GM11168 (cell line): ENCODE measurements around the gene SCPEP1.
"Not testable (repeated sequence)": the region's sequence is repeated elsewhere in the genome, so short reads cannot be mapped to it uniquely, and the experiment has no call there.

Experiments
- in situ Hi-C: fragments of 300-500 bp; cut with MboI; formaldehyde crosslinking; loops from one replicate; pipeline ENCODE4 v1.12.0; 2022; ENCODE audit warnings: low sequenced_read_pairs; ENCODE audit not compliant: unreplicated experiment

SCPEP1 gene, protein sequence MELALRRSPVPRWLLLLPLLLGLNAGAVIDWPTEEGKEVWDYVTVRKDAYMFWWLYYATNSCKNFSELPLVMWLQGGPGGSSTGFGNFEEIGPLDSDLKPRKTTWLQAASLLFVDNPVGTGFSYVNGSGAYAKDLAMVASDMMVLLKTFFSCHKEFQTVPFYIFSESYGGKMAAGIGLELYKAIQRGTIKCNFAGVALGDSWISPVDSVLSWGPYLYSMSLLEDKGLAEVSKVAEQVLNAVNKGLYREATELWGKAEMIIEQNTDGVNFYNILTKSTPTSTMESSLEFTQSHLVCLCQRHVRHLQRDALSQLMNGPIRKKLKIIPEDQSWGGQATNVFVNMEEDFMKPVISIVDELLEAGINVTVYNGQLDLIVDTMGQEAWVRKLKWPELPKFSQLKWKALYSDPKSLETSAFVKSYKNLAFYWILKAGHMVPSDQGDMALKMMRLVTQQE

DNA sequence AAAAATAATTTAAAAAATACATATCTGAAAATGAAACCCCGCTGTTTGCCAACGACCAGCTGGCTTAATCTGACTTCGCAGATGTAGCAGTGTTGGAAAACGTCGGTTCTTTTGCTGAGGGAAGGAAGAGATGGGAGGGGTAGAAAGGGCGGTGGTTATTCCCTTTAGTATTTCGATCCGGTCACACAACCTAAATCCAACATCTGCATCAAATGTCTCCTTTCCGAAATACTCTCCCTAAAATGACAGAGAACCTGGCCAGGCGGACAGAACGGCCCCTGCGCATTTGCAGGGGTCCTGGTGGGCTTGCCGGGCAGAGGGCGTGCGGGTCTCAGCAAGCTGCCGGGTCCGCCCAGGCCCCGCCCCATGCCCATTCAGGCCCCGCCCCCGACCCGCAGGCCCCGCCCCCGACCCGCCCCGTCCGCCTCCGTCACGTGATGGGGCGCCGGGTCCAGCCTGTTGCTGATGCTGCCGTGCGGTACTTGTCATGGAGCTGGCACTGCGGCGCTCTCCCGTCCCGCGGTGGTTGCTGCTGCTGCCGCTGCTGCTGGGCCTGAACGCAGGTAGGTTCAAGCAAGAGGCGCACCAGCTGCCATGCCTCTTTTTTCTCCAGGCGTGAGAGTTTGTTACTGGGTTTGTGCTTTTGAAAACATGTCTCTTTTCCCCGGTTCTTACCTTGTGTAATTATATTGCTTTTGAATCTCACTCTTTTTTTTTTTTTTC lies at the start of gene SCPEP1:
Gene SCPEP1, plus strand, starts transcription at position 459 of the 723 bp plus-strand sequence. Its CDS starts 29 bp downstream, at position 488.
- in situ Hi-C loops = no loop called here

DNA sequence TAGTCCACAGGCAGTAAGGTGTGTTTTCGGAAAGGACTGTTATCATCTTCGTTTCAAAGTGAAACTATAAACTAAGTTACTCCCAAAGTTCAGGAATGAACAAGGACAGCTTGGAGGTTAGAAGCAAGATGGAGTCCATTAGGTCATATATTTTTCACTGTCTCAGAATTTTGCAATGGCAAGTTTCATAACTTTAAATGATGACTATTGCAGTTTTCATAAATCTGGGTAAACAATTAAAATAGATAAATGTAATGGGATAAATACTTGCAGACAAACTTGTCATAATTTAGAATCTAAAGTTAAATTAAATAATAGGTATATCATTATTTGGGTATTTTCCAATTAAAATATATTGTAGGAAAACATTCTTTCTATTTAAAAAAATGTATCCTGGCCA lies 49.3 kb upstream of the SCPEP1 start:
- in situ Hi-C loops = no loop called here

DNA sequence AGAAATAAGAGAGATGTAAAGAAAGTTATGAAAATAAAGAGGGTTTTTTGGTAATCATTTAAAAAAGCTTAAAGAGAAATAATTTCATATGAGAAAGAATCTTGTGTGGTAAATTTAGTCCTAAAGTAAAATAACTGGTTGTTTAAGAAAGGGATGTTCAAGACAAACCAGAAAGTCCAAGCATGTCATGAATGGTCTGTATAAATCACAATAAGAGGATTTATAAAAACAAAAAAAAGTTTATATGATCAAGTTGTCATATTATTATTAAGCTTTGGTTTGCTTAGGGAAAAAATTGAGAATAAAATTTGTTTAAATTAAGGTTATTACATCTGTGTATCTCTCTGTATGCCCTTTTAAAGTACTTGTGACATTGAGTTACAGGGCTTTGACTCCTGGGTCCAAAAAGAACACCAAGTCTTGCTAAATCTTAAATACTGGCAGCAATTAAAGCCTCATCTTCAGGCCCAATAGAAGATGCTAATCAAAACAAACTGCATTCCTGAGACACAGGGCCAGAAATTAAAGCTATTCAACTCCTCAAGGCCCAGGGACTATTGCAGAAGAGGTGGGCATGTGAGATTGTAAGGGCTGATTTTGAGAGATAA lies 48.5 kb upstream of the SCPEP1 start:
- in situ Hi-C loops = no loop called here

DNA sequence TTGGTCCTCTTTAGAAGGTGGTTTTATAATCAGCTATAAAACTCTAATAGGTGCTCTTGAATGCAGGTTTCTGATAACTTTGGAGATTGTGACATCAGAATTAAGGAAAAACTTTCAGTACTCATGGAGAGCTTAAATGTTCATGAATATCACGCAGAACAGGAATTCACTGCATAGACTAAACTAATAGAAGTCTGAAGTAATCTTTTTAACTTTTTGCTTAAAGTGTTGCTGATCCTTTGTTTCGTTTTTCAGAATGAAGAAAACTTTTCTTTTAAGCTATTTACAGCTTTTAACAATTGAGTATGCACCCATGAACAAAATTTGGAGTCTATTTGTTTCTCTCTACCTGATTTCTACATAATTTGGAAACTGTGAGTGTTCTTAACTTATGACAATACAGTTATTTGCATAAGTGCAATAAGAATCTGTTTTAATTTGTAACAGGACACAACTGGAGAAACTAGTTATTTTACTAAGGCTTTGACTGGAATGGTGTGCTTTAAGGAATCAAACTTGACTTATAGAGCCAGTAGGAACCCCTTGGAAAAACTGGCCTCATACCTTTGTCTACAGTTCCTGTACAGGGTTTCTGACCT lies 47.1 kb upstream of the SCPEP1 start:
- in situ Hi-C loops = no loop called here

DNA sequence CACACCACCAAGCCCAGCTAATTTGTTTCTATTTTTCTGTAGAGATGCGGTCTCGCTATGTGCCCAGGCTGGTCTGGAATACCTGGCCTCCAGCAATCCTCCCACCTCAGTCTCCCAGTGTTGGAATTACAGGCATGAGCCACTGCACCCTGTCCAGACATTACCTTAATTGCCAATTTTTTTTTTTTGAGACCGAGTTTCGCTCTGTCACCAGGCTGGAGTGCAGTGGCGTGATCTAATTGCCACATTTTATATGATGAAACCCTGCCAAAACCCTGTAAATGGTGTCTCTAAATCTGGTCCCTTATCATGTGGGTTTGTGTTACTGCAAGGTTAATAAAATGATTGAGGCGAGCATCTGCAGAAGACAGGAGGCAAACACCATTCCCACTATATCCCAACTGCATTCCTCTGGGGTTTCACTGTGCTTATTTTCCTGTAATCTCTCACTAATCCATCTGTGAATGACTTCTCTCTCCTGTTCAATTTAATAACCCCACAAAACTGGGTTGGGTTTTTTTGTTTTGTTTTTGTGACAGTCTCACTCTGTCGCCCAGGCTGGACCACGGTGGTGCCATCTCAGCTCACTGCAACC lies 44.7 kb upstream of the SCPEP1 start:
- in situ Hi-C loops = no loop called here

DNA sequence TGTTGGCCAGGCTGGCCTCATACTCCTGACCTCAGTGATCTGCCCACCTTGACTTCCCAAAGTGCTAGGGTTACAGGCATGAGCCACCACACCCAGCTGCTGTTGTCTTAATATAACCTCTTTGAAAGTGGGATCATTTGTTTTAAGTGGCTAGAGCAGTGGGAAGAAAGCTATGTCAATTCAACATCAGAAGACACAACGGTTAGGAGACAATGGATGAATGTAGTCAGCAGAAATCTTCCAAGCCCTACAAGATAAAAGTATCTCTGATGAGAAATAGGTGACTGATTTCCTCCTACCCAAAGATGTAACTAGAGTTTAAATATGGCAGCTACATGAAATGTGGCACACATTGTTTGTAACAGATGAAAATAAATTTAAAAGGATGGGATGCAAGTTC lies 44.1 kb upstream of the SCPEP1 start:
- in situ Hi-C loops = no loop called here

DNA sequence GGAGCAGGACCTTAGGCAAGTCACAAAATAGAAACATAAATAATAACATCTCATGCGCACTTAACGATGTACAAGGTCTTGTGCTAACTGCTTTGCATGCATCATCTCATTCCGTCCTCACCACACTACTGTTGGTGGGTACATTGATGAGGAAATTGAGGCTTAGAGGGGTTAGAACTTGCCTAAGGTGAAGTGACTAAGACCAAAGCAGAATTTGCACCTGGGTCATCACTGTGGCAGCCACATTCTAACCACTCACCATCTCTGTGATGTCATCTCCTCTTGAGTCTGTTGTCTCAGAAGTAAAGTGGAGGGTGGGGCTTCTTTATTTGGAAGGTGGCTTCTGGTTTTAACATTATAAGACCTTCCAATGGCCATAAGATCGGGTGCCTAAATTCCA lies 43.7 kb upstream of the SCPEP1 start:
- in situ Hi-C loops = no loop called here

DNA sequence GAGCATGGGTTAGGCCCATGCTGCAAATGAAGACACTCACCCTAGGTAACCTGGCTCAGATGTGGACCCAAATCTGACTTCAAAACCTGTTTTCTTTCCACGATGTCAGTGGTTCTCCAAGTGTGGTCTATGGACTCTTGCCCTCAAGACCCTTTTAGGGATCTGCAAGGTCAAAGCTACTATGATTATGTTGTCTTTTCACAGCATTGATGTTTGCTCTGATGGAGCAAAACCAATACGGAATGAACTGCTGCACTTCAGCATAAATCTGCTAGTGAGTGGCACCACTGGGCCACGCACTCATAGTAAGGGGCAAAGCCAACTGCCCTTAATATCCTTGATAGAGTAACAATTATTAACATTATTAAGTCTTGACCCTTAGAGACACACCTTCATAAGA lies 42.5 kb upstream of the SCPEP1 start:
- in situ Hi-C loops = no loop called here

DNA sequence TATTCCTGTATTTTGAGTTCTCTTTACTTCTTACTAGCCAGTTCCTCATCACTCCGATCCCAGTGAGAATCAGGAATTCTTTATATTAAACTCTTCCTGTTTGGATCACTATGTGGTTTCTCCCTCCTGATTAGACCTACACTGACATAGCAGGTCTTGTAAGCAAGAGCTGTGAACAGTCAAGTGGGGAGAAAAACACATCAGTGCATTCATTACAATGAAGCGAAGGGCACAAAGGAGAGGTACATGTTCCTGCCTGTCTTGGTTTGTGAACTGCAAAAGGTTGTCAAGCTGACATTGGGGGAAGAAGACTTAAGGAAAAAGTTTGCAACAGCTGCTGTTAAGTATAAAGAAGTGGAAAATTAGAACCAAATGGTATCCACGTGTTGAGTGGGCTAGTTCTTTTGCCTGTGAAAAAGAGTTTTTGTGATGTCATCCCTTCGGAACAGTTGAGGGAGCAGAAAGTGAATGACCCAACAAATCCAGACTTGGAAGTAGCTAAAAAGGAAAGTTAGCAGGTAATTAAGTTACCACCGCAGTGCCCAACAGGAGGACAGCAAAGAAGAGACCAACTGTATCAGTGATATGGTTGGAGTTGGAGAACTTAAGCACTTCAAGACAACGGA lies 41.1 kb upstream of the SCPEP1 start:
- in situ Hi-C loops = no loop called here

DNA sequence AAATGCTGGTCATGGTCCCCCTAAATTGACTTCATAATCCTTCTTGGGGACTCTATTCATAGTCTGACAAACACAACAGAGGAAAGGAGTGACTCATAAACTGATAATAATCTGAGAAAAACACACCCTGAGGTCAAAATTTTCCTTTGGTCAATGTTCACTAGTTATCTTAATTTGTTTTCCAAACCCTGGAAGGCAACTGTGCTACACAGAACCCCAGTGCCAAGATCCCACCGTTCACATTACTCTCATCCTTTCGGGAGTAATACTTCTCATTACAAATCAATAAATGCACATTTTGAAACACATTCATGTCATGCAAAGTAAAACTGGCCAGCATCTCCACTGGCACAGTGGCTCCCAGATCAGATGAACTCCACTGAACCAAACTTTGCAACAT lies 40.2 kb upstream of the SCPEP1 start:
- in situ Hi-C loops = no loop called here

DNA sequence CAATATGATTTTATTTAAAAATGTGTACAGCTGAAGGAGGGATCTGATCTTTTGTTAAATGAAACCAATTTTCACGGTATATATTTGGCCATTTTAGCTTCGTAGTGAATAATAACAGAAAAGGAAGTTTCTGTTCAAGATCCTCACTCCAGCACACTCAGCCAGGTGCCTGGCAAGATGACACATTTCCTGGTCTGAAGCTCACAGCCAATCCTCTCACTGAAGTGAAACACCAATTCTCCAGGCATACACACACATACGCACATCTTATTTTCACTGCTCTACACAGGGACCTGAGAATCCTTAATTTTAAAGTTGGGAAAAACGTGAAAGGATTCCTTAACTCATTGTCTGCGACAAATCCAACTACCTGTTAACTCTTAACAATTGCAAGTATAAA lies 39.7 kb upstream of the SCPEP1 start:
- in situ Hi-C loops = not testable (repeated sequence)

DNA sequence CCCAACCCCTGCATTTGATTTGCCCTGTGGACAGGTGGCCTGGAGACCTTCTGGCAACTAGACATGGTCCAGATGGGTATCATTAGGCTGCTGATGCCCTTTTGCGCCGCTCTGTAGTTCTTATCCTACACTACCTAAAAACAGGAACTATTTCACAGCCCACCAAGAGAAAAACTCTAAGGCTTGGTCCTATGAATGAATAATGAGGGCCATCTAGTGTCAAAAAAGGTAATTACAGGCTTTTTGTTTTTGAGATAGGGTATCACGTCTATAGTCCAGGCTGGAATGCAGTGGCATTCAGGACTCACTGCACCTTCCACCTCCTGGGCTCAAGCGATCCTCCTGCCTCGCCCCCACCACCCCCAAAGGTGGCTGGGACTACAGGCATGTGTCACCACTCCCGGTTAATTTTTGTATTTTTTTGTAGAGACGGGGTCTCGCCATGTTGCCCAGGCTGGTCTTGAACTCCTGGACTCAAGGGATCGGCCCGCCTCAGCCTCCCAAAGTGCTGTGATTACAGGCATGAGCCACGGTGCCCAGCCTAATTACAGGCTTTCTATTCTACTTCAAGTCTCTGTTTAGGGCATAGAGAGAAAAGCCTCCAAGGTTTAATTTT lies 38.0 kb upstream of the SCPEP1 start:
- in situ Hi-C loops = loop anchor here (5.0 kb wide), 1 partner anchor 123 kb away; no protein-coding TSS in a partner anchor

DNA sequence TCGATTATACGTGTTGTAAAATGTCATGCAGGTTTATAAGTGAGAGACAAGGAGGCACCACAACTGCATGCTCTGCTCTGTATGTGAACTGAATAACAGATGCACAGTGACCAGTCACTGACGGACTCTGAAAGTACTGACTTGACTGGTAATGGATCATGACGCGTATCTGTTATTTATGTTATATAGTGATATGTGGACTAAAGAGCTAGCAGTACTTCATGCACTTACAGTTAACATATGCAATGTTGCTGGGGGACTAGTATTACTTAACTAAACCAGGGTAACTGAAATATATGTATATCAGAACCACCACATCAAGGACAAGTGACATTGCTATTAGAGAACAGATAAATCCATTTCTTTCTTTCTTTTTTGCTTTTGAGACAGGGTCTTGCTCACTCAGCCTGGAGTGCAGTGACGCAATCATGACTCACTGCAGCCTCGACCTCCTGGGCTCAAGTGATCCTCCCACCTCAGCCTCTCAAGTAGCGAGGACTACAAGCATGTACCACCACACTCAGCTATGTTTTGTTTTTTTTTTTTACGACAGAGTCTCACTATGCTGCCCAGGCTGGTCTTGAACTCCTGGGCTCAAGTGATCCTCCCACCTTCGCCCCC lies 34.3 kb upstream of the SCPEP1 start:
- in situ Hi-C loops = loop anchor here (5.0 kb wide), 1 partner anchor 126 kb away; no protein-coding TSS in a partner anchor

DNA sequence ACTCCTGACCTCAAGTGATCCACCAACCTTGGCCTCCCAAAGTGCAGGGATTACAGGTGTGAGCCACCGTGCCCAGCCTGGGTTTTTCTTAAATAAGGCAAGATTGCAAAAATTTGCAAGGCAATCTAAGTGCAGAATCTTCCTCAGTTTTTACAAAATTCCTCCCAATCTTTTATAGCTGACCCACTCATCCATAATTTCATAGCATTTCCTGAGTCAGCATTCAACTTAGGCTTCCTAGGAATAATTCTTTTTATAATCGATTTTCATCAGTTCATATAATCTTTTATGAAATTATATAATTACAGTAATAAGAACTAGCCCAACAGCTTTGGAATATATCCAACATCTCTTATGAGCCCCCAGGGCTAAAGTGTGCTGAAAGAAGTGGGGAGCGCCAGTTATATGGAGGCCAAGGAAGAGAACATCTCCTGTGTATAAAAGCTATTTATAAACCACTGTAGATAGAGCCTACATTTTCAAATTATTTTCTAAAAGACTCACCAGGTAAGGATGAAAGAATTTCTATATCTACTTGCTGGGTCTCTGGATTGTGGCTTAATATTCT lies 31.9 kb upstream of the SCPEP1 start:
- in situ Hi-C loops = no loop called here

DNA sequence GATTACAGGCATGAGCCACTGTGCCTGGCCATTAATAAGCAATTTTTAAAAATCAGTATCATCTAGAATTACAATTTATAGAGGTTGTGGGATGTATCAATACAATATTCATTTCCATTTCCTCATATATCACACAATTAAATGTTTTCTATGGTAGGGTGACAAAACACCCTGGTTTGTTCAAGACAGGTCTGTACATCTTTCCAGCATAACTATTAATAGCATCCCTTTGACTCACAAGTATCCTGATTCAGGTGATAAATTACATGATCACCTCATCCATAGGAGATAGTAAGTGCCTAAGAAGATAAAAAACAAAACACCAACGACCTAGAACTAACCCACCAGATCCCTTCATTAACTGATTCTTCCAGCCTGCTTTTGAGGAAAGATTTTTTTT lies 30.2 kb upstream of the SCPEP1 start:
- in situ Hi-C loops = no loop called here

DNA sequence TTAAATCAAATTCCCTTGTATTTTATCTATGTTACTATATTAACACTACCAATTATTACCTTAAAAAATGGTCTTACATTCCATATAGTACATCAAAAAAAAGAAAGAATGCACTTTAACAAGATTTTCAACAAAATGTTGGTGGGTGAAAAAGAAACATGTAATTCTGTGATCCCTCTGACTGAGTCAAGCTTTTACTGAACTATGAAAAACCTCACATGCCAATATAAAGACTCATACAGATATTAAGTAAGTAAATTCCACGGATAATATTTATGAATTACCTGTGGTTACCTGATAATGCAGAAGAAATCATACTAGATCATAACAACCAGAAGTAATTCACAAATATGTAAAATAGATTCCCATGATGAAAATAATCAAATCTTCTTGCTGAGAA lies 29.4 kb upstream of the SCPEP1 start:
- in situ Hi-C loops = no loop called here

DNA sequence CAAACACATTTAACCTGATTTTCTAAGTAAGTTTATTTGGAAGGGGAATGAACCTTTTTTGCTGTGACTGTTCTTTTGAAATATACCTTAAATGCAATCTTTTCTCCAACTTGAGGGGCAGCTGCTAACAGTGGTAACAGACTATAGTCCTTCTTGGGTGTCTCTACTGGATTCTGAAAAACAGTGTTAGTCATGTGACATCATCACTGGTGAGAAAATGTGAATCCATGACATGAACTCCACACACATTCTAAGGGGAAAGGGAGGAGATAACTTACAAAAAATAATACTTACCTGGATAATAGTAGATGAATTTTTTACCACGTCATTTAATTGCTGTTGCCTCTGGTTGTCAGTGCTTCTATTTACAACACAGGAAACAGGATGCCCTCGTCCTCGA lies 28.3 kb upstream of the SCPEP1 start:
- in situ Hi-C loops = no loop called here

DNA sequence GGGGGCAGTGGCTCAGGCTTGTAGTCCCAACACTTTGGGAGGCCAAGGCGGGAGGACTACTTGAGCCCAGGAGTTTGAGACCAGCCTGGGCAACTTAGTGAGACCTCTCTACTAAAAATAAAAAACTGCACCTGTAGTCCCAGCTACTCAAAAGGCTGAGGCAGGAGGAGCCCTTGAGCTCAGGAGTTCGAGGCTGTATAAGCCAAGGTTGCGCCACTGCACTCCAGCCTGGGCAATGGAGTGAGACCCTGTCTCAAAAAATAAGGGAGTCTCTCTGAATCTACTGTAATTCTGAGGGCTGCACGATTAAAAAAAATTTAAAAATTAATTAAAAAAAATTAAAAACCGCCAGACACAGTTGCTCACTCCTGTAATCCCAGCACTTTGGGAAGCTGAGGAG lies 20.9 kb upstream of the SCPEP1 start:
- in situ Hi-C loops = no loop called here
